HG03280 (cell line): Measurements from ENCODE around the gene CATSPER1.

Source experiments
- ATAC-seq: cut with Tn5 transposase; IDR thresholded peaks from one replicate; pipeline ENCODE4 v1.9.1; 2021; ENCODE audit warnings: mild to moderate bottlenecking, moderate library complexity; ENCODE audit not compliant: unreplicated experiment

The CATSPER1 gene

GRCh38 chr11:65973439-65974110 is 52.7 kb downstream of the CATSPER1 start:
- no peak for ATAC-seq

- no peak for ATAC-seq
Observed at GRCh38 chr11:65972116-65972515, 54.2 kb downstream of the CATSPER1 start.

- ATAC-seq, result no peak
Observed at GRCh38 chr11:65968600-65969482, 57.4 kb downstream of the CATSPER1 start.

- ATAC-seq, result no peak
Observed at GRCh38 chr11:65967329-65967934, 58.8 kb downstream of the CATSPER1 start.
